Middle frontal gyrus (tissue), 1 donor: ENCODE data around the gene EPOP.
"Not testable (repeated sequence)": the region's sequence is repeated elsewhere in the genome, so short reads cannot be mapped to it uniquely, and the experiment has no call there.

ENCODE experiments used
- DNase-seq: peaks from one replicate; pipeline ENCODE4 v3.0.0-alpha.2; 2015; ENCODE audit warnings: low spot score; ENCODE audit errors: extremely low spot score

Gene EPOP

GRCh38 chr17:38653230-38653629 lies 21.5 kb downstream of the EPOP start:
- no peak for DNase-seq

DNA sequence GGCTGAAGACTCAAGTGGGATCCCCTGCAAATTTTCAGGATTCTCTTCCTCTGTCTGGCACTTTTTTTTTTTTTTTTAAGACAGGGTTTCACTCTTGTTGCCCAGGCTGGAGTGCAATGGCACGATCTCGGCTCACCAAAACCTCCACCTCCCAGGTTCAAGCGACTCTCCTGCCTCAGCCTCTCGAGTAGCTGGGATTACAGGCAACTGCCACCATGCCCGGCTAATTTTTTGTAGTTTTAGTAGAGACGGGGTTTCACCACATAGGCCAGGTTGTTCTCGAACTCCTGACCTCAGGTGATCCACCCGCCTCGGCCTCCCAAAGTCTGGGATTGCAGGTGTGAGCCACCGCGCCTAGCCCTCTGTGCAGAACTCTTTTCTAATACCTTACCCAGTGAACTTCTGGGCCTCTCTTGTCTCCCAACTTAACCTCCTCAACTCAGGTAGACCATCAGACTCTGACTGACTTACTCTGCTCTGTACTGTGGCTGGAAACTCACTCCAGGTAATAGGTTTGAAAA lies 24.0 kb downstream of the EPOP start:
- not testable (repeated sequence) for DNase-seq

GRCh38 chr17:38637951-38638350 lies 36.8 kb downstream of the EPOP start:
- DNase-seq = no peak

DNA sequence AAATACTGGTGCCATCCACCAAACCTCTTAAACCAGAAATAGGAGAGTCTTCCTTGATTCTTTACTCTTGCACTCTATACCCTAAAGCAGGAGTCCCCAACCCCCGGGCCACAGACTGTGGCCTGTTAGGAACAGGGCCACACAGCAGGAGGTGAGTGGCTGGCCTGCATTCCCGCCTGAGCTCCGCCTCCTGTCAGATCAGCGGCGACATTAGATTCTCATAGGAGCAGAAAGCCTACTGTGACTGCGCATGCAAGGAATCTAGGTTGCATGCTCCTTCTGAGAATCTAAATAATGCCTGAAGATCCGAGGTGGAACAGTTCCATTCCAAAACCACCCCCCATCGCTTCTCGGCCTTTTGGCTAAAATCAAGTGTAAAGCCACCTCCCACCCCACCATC lies 38.7 kb downstream of the EPOP start:
- no peak for DNase-seq

DNA sequence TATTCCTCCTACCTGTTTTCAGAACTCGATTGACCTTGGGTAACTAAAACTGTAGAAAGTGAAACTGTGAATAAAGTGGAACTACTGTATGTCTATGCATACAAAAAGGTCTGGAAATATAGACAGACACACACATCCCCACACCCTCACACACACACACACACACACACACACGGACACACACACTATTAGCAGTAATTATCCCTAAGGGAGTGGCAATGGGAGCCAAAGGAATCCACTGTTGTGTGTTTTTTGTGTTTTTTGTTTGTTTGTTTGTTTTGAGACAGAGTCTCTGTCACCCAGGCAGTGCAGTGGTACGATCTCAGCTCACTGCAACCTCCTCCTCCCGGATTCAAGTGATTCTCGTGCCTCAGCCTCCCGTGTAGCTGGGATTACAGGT lies 42.4 kb downstream of the EPOP start:
- no peak for DNase-seq

DNA sequence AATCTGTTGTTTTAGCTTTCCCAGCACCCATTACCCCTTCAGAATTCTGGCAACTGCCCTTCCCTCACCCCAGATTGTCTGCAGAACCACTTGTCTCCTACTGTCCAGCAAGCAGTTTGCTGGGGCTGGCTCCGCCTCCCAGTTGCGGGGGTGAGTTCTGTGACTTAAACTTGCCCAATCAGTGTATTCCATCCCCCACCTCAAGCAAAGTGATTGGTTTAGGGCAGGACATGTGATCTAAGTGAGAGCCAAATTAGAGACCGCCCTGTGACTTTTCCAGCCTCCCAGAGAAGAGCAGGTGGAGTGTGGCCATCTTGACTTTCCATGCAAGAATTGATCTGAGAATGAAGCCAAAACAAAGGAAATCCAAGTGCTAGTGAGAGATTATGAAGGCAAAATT lies 46.3 kb downstream of the EPOP start:
- no peak for DNase-seq

DNA sequence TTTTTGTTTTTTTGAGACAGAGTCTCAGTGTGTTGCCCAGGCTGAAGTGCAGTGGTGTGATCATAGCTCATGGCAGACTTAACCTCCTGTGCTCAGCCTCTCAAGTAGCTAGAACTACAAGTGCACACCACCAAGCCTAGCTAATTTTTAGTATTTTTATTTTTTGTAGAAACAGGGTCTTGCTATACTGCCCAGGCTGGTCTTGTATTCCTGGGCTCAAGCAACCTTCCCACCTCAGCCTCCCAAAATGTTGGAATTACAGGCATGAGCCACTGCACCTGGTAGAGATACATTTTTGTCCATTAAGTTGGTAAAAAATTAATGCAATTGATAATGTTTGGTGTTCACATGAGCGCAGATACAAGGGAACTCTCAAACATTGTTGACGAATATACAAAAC lies 46.8 kb downstream of the EPOP start:
- DNase-seq = no peak

DNA sequence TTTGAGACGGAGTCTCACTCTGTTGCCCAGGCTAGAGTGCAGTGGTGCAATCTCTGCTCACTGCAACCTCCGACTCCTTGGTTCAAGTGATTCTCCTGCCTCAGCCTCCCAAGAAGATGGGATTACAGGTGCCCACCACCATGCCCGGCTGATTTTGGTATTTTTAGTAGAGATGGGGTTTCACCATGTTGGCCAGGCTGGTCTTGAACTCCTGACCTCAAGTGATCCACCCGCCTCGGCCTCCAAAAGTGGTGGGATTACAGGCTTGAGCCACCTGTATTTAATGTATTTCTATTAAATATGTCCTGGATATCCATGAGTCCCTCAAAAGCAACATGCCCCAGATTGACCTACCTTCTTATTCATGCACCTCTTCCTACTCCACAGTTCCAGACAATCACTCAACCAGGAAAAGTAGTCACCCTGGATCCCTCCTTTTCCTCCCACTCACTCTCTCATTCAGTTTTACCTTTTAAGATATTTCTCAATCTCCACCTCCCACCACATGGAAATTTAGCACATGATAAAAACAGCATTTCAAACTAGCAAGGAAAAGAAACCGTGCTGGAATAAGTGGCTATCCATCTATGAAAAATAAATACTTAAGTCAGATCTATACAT lies 48.0 kb downstream of the EPOP start:
- not testable (repeated sequence) for DNase-seq

DNA sequence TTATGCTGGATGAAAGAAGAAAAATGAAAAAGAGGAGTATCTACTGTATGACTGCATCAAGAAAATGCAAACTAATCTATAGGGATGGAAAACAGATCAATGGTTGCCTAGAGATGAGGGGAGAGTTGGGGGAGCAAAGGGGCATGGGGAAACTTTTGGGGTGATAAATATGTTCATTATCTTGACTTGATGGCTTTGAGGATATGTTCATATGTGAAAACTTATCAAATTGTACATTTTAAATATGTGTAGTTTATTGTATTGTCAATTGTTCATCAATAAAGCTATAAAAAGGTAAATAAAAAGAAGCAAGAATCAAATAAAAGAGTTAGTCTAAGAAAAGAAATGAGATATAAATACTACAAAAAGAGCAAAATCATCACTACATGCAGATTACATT lies 49.3 kb downstream of the EPOP start:
- DNase-seq = no peak

GRCh38 chr17:38624782-38625355 lies 49.9 kb downstream of the EPOP start:
- not testable (repeated sequence) for DNase-seq
